Gastroesophageal sphincter (tissue), 4 donors: ENCODE measurements around the gene ETV6. TPM values are rescaled to one million over a fixed set of nuclear protein-coding genes. Genes with fewer than 3 reads are reported as not detected.
A peak's percentile ranks its signal among the peaks of the same experiment; 100 is the strongest.

Experiments used
- ATAC-seq: fragments of 150-250 bp; one replicate; pipeline ENCODE4 v1.9.1; 2016; ENCODE audit warnings: mild to moderate bottlenecking, moderate library complexity
- H3K27ac ChIP-seq, 4 donors: fragments of 200-600 bp; sonication (generic) in 3 of 4; 1 replicate in 3 of 4; 2 replicates in 1 of 4; pipeline ENCODE4 v1.5.1; 2016 to 2019
- H3K27me3 ChIP-seq: fragments of 200-600 bp; sonication (generic); one replicate; pipeline ENCODE4 v1.5.1; 2019
- H3K36me3 ChIP-seq, 2 donors: fragments of 200-600 bp; sonication (generic); one replicate each; pipeline ENCODE4 v1.5.1; 2019; ENCODE audit warnings: control low read depth in 1 of 2
- H3K4me1 ChIP-seq, 3 donors: fragments of 200-600 bp; sonication (generic); 1 replicate in 2 of 3; 2 replicates in 1 of 3; pipeline ENCODE4 v1.5.1; 2016 to 2019; ENCODE audit warnings: control low read depth in 2 of 3
- H3K4me3 ChIP-seq, 2 donors: fragments of 200-600 bp; sonication (generic); one replicate each; pipeline ENCODE4 v1.5.1; 2019; ENCODE audit warnings: mild to moderate bottlenecking in 1 of 2, moderate library complexity in 1 of 2
- H3K9me3 ChIP-seq, 3 donors: fragments of 200-600 bp; sonication (generic); one replicate each; pipeline ENCODE4 v1.5.1; 2017 to 2019; ENCODE audit warnings: control low read depth in 2 of 3
- CTCF ChIP-seq, 4 experiments: fragments of 200-600 bp in 2 of 4; fragments of 450-650 bp in 2 of 4; sonication (generic) in 1 of 4; IDR thresholded peaks; one replicate each; pipeline ENCODE4 v1.5.1; 2017 to 2019; ENCODE audit warnings: antibody characterized with exemption in 4 of 4, mild to moderate bottlenecking in 2 of 4, moderate library complexity in 2 of 4
- EP300 ChIP-seq: sonication (generic); formaldehyde crosslinking; IDR thresholded peaks from one replicate; pipeline ENCODE4 v1.6.1; 2017; ENCODE audit warnings: antibody characterized with exemption, mild to moderate bottlenecking
- POLR2A ChIP-seq, 2 donors: fragments of 450-650 bp; IDR thresholded peaks; one replicate each; pipeline ENCODE4 v1.6.1; 2017; ENCODE audit warnings: antibody characterized with exemption in 2 of 2, mild to moderate bottlenecking in 2 of 2, moderate library complexity in 1 of 2
- POLR2AphosphoS5 ChIP-seq: sonication (generic); formaldehyde crosslinking; IDR thresholded peaks from one replicate; pipeline ENCODE4 v1.6.1; 2017; ENCODE audit warnings: antibody characterized with exemption
- WGBS, 2 donors: methylation state at CpG; one replicate each; pipeline ENCODE4 v1.1.5; 2018; ENCODE audit warnings: low coverage in 1 of 2; 5-methylcytosine and 5-hydroxymethylcytosine counted together
- total RNA-seq, 4 donors: library from RNA; depleted of rRNA; stranded (reverse); fragments of >200 nt; gene quantifications; one replicate each; pipeline ENCODE4 v1.1.0, GENCODE V29; 2016

Gene ETV6
- total RNA-seq, 4 donors from 2014 or later = 18.7 to 30.1 (median 21.1) TPM

- Histone ChIP-seq H3K27me3 (no peaks in the 10 kb centered on the region), H3K27ac (no peak overlapping the region), H3K9me3 (no peaks in the 10 kb centered on the region), H3K4me3 (no peak overlapping the region), H3K36me3 (no peaks in the 10 kb centered on the region), H3K4me1 (peaks cover 0 to 36% (median 18%) of the 10 kb centered on the region in 3 donors)
- no peak for ATAC-seq
- TF ChIP-seq POLR2AphosphoS5 = no peak
- TF ChIP-seq POLR2A (IDR thresholded peaks at IDR 0.05) = no peak
- TF ChIP-seq CTCF (IDR thresholded peaks at IDR 0.05) = no peak
- no peak for TF ChIP-seq EP300
These were observed 158.0 kb downstream of the ETV6 start for GRCh38 chr12:11807458-11807857.

- Histone ChIP-seq H3K4me3 (no peak overlapping the region), H3K36me3 (no peaks in the 10 kb centered on the region), H3K27ac (no peak overlapping the region), H3K9me3 (no peaks in the 10 kb centered on the region), H3K4me1 (peaks cover 4 to 42% (median 30%) of the 10 kb centered on the region in 3 donors), H3K27me3 (no peaks in the 10 kb centered on the region)
- TF ChIP-seq POLR2AphosphoS5 (no peak), EP300 (no peak), POLR2A (IDR thresholded peaks at IDR 0.05) (no peak), CTCF (IDR thresholded peaks at IDR 0.05) (no peak)
- no peak for ATAC-seq
- 94 to 96% methylated on average over 8 of the region's 8 CpGs for WGBS, 2 donors
These were observed 159.5 kb downstream of the ETV6 start for GRCh38 chr12:11808931-11809330.

- WGBS, 2 donors = 80 to 93% methylated on average over 1 to 2 of the region's 3 CpGs
- Histone ChIP-seq H3K4me3 (no peak overlapping the region), H3K27me3 (no peaks in the 10 kb centered on the region), H3K36me3 (no peaks in the 10 kb centered on the region), H3K9me3 (no peaks in the 10 kb centered on the region), H3K27ac (peak overlapping the region in 3 of 4 donors; percentile 15 to 83 (median 28)), H3K4me1 (peaks cover 4 to 54% (median 38%) of the 10 kb centered on the region in 3 donors)
- TF ChIP-seq POLR2AphosphoS5 (no peak), CTCF (IDR thresholded peaks at IDR 0.05) (no peak), EP300 (no peak), POLR2A (IDR thresholded peaks at IDR 0.05) (no peak)
- no peak for ATAC-seq
These were observed 160.7 kb downstream of the ETV6 start for GRCh38 chr12:11810206-11810545.

GRCh38 chr12:11811008-11811407 is 161.5 kb downstream of the ETV6 start:
- no peak for ATAC-seq
- H3K4me1 ChIP-seq = peaks cover 4 to 63% (median 38%) of the 10 kb centered on the region in 3 donors

More at GRCh38 chr12:11811008-11811407, 161.5 kb downstream of the ETV6 start:
- WGBS, 2 donors = 17 to 43% methylated on average over 3 of the region's 3 CpGs
- no peaks in the 10 kb centered on the region for H3K36me3 ChIP-seq
- no peaks in the 10 kb centered on the region for H3K9me3 ChIP-seq
- no peak overlapping the region for H3K4me3 ChIP-seq
- no peaks in the 10 kb centered on the region for H3K27me3 ChIP-seq
- TF ChIP-seq POLR2A (IDR thresholded peaks at IDR 0.05) (no peak), POLR2AphosphoS5 (no peak), CTCF (IDR thresholded peaks at IDR 0.05) (no peak), EP300 (no peak)
- peak overlapping the region; percentile 51 to 83 (median 82) for H3K27ac ChIP-seq
